Measurements from ENCODE around the gene KLF4. TPM values are rescaled to one million over a fixed set of nuclear protein-coding genes. Genes with fewer than 3 reads are reported as not detected.

Gene KLF4
- total RNA-seq, 1 donor from 2014 or later, result 1.0 TPM

DNA sequence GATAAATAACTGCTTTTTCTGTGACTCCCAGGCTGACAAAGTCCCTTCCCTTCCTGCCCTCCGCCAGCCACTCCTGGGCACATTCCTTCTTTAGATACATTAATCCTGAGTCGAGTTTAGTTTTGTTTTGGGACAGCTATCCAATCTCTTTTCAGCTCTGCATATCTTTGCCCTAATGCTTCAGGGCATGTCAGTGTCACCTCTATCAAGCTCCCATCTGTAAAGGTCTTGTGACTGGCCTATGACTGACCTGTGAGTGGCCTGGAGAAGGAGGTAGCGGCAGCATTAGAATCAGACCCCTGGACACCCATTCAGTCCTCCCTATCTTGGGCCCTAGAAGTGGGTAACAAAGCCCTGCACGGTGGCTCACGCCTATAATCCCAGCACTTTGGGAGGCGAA is 34.0 kb upstream of the KLF4 start:
- Mint-ChIP-seq H3K27ac (no peak overlapping the region), H3K4me1 (no peaks in the 10 kb centered on the region), H3K36me3 (ENCODE audit: low read depth) (no peaks in the 10 kb centered on the region), H3K4me3 (no peak overlapping the region), H3K27me3 (no peaks in the 10 kb centered on the region), H3K9me3 (peaks cover 4% of the 10 kb centered on the region)
- ChIA-PET CTCF (no interaction called here), POLR2A (no interaction called here)
- DNase-seq, result no peak
- TF ChIP-seq, protein P1, sequence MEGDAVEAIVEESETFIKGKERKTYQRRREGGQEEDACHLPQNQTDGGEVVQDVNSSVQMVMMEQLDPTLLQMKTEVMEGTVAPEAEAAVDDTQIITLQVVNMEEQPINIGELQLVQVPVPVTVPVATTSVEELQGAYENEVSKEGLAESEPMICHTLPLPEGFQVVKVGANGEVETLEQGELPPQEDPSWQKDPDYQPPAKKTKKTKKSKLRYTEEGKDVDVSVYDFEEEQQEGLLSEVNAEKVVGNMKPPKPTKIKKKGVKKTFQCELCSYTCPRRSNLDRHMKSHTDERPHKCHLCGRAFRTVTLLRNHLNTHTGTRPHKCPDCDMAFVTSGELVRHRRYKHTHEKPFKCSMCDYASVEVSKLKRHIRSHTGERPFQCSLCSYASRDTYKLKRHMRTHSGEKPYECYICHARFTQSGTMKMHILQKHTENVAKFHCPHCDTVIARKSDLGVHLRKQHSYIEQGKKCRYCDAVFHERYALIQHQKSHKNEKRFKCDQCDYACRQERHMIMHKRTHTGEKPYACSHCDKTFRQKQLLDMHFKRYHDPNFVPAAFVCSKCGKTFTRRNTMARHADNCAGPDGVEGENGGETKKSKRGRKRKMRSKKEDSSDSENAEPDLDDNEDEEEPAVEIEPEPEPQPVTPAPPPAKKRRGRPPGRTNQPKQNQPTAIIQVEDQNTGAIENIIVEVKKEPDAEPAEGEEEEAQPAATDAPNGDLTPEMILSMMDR (IDR thresholded peaks at IDR 0.05), result no peak
- intact Hi-C loops (cut with micrococcal nuclease), result no loop called here
- ATAC-seq (ENCODE audit: low read depth), result no peak

DNA sequence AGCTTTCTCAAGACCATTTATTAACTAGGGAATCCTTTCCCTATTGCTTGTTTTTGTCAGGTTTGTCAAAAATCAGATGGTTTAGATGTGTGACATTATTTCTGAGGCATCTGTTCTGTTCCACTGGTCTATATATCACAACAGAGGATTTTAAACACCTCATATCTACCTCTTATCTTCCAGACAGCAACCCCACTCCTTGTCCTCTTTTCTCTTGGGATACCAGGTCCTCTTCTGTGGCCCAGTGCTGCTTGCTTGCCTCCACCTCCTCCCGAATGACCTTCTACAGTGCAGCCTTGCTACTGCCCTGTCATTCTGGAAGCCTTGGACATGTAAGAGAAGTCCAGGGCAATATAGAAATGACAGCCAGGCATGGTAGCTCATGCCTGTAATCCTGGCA is 30.6 kb upstream of the KLF4 start:
- no peaks in the 10 kb centered on the region for H3K36me3 Mint-ChIP-seq (ENCODE audit: low read depth)
- DNase-seq (no peak), ATAC-seq (ENCODE audit: low read depth) (no peak)
- ChIA-PET CTCF (no interaction called here), POLR2A (no interaction called here)
- peaks cover 6% of the 10 kb centered on the region for H3K9me3 Mint-ChIP-seq
- no peaks in the 10 kb centered on the region for H3K4me1 Mint-ChIP-seq
- intact Hi-C loops (cut with micrococcal nuclease), result no loop called here
- TF ChIP-seq, protein P1 (IDR thresholded peaks at IDR 0.05), result no peak
- no peaks in the 10 kb centered on the region for H3K27me3 Mint-ChIP-seq
- no peak overlapping the region for H3K4me3 Mint-ChIP-seq
- no peak overlapping the region for H3K27ac Mint-ChIP-seq

DNA sequence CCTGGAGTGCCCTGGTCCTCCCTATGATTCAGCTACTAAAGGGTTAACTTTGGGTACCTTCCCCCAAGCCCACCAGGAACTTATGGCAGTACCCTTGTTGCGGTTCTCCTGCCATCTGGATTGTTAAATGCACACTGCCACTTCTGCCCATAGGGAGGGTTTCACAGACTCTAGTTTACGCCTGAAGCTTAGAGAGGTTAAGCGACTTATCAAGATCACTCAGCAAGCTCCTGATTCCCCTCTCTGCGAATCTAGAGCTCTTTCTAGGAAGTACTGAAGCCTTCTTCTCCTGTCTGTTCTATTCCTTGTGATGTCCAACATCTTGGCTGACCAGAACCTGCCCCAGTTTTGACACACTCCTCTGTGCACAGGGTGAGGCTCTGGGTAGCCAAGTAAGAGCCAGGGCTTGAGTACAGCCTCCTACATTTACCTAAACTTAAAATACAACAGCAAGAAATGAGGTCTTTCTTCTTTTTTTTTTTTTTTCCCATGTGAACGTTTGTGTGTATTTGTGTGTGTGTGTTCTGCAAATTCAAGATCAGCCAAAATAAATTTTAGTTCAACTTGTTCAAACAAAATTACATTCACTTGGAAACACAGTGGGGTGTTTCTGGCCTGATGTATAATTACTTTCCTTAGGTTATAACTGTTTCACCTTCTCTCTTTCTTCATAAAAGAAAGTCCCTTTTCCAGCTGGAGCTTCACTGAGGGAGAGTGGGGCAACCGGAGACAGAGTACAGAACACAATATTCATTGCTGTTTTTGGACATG is 28.7 kb upstream of the KLF4 start:
- Mint-ChIP-seq H3K36me3 (ENCODE audit: low read depth) (no peaks in the 10 kb centered on the region), H3K4me3 (no peak overlapping the region), H3K27ac (no peak overlapping the region), H3K27me3 (no peaks in the 10 kb centered on the region), H3K9me3 (peaks cover 6% of the 10 kb centered on the region), H3K4me1 (peaks cover 4% of the 10 kb centered on the region)
- CTCF ChIA-PET, result no interaction called here
- TF ChIP-seq, protein P1 (IDR thresholded peaks at IDR 0.05), result no peak
- no peak for ATAC-seq (ENCODE audit: low read depth)
- POLR2A ChIA-PET, result no interaction called here
- intact Hi-C loops (cut with micrococcal nuclease), result no loop called here
- DNase-seq, result no peak

DNA sequence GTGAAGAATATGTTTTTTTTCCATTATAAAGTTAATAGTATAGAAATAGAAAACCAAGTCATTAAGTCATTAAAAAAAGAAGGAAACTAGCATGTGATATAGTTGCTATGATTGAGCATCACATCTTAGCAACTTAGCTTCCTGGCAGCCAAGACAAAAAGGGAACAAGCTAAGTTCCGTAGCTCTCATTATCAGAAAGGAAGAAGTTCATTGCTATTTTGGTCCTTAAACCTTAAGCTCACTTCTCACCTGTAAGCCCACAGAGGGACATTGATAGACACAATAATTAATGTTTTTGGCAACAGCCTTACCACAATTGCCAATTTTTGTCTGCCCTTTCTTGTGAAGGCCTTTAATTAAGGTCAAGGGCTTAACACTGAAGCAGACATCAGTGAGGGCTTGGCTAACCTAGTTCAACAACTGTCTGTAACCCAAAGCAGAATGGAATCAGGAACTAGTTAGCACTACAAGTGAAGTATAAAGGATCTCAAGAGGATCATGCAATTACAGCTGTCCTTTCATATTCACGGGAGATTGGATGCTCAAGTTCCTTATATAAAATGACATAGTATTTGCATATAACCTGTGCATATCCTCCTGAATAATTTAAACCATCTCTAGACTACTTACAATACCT is 24.0 kb upstream of the KLF4 start:
- DNase-seq, result no peak
- peak; percentile 10 for ATAC-seq (ENCODE audit: low read depth)
- POLR2A ChIA-PET, result no interaction called here

More for the DNA sequence above, 24.0 kb upstream of the KLF4 start:
- Mint-ChIP-seq H3K36me3 (ENCODE audit: low read depth) (no peaks in the 10 kb centered on the region), H3K4me3 (no peak overlapping the region), H3K27ac (no peak overlapping the region), H3K27me3 (peaks cover 2% of the 10 kb centered on the region), H3K9me3 (peaks cover 3% of the 10 kb centered on the region), H3K4me1 (peaks cover 4% of the 10 kb centered on the region)
- intact Hi-C loops (cut with micrococcal nuclease), result no loop called here
- TF ChIP-seq, protein P1 (IDR thresholded peaks at IDR 0.05), result no peak
- CTCF ChIA-PET, result no interaction called here
